GM12878 (cell line): ENCODE data around the gene PCSK6.

ENCODE experiments used
- BHLHE40 ChIP-seq, 2 experiments: fragments of 450-650 bp in 1 of 2; IDR thresholded peaks; 2 replicates each; pipeline ENCODE4 v1.6.1; 2011 to 2017; ENCODE audit warnings: low read depth in 2 of 2, borderline replicate concordance in 1 of 2, improper control_type of control experiment in 1 of 2, low read length in 1 of 2, mild to moderate bottlenecking in 1 of 2
- CBX5 ChIP-seq: sonication (generic); IDR thresholded peaks from 2 replicates; pipeline ENCODE4 v1.6.1; 2016; ENCODE audit warnings: low read depth, moderate library complexity, mild to moderate bottlenecking, inconsistent platforms
- CTCF ChIP-seq, 3 experiments: IDR thresholded peaks in 2 of 3; conservative IDR thresholded peaks in 1 of 3; 2 replicates each; pipeline ENCODE4 v1.5.1; 2011; ENCODE audit warnings: low read depth in 3 of 3, low read length in 3 of 3, mild to moderate bottlenecking in 3 of 3, control low read depth in 2 of 3, moderate library complexity in 2 of 3, inconsistent platforms in 1 of 3, mixed read lengths in 1 of 3; ENCODE audit not compliant: control insufficient read depth in 2 of 3, insufficient read depth in 1 of 3; ENCODE audit errors: extremely low read depth in 1 of 3
- PAX5 ChIP-seq: IDR thresholded peaks from 2 replicates; pipeline ENCODE4 v1.6.1; 2011; ENCODE audit warnings: low read depth, low read length, borderline replicate concordance
- ZBTB40 ChIP-seq: fragments of 450-650 bp; IDR thresholded peaks from 2 replicates; pipeline ENCODE4 v1.6.1; 2016; ENCODE audit warnings: mild to moderate bottlenecking, moderate library complexity, borderline replicate concordance
- ZNF217 ChIP-seq: fragments of 450-650 bp; IDR thresholded peaks from 2 replicates; pipeline ENCODE4 v1.6.1; 2017; ENCODE audit warnings: antibody characterized with exemption, mild to moderate bottlenecking

- no peak for TF ChIP-seq CTCF (IDR thresholded peaks at IDR 0.05 in 2 of 3, conservative IDR thresholded peaks at IDR 0.05 in 1 of 3; ENCODE audit: control insufficient read depth in 2 of 3, extremely low read depth in 1 of 3, insufficient read depth in 1 of 3, low read depth in 3 of 3, low read length in 3 of 3)
- TF ChIP-seq ZNF217 = no peak
- TF ChIP-seq PAX5 = no peak
- TF ChIP-seq ZBTB40 = no peak
- no peak for TF ChIP-seq CBX5
- TF ChIP-seq BHLHE40 (IDR thresholded peaks at IDR 0.05; ENCODE audit: borderline replicate concordance in 1 of 2, low read depth in 2 of 2, low read length in 1 of 2) = no peak
Measured at GRCh38 chr15:101472033-101472432, 17.5 kb downstream of the PCSK6 start.
